Neural cell (in vitro differentiated cells): Measurements from ENCODE around the gene COX6B2. TPM values are rescaled to one million over a fixed set of nuclear protein-coding genes. Genes with fewer than 3 reads are reported as not detected.
"Not testable (repeated sequence)": the region's sequence is repeated elsewhere in the genome, so short reads cannot be mapped to it uniquely, and the experiment has no call there.

Experiments
- H2AFZ ChIP-seq: fragments of 200-600, 300-800 bp; sonication (generic), shearing (Covaris generic); 2 replicates; pipeline ENCODE4 v1.6.0; 2014; ENCODE audit warnings: low read depth, mild to moderate bottlenecking, antibody characterized with exemption, low read length, moderate library complexity
- H3F3A ChIP-seq: fragments of 200-600 bp; shearing (Covaris generic); 2 replicates; pipeline ENCODE4 v1.6.1; 2016; ENCODE audit warnings: mild to moderate bottlenecking, moderate library complexity, mixed read lengths, antibody characterized with exemption, low read length; ENCODE audit not compliant: insufficient read depth, poor library complexity, severe bottlenecking
- H3K27ac ChIP-seq: fragments of 200-600, 300-800 bp; sonication (generic), shearing (Covaris generic); 2 replicates; pipeline ENCODE4 v1.5.1; 2014; ENCODE audit warnings: mild to moderate bottlenecking, low read length, moderate library complexity
- H3K27me3 ChIP-seq: fragments of 300-800, 200-600 bp; sonication (generic), shearing (Covaris generic); 2 replicates; pipeline ENCODE4 v1.6.0; 2014; ENCODE audit warnings: mild to moderate bottlenecking, low read depth, low read length, moderate library complexity; ENCODE audit not compliant: insufficient read depth
- H3K36me3 ChIP-seq: fragments of 300-800, 200-600 bp; sonication (generic), shearing (Covaris generic); 2 replicates; pipeline ENCODE4 v1.5.1; 2014; ENCODE audit warnings: mild to moderate bottlenecking, antibody characterized with exemption, low read length, moderate library complexity; ENCODE audit not compliant: insufficient read depth
- H3K4me2 ChIP-seq: fragments of 300-800, 200-600 bp; sonication (generic), shearing (Covaris generic); 2 replicates; pipeline ENCODE4 v1.6.0; 2014; ENCODE audit warnings: mild to moderate bottlenecking, low read length
- H3K4me3 ChIP-seq: fragments of 300-800, 200-600 bp; sonication (generic), shearing (Covaris generic); 2 replicates; pipeline ENCODE4 v1.5.1; 2014; ENCODE audit warnings: mild to moderate bottlenecking, low read length, moderate library complexity
- H3K79me2 ChIP-seq: fragments of 200-600 bp; shearing (Covaris generic); replicated peaks from 2 replicates; pipeline ENCODE4 v1.6.0; 2014; ENCODE audit warnings: mild to moderate bottlenecking, low read length, moderate library complexity; ENCODE audit not compliant: insufficient read depth
- H3K9ac ChIP-seq: fragments of 300-800, 200-600 bp; sonication (generic), shearing (Covaris generic); 2 replicates; pipeline ENCODE4 v1.6.1; 2016; ENCODE audit warnings: mild to moderate bottlenecking, low read length, mixed read lengths
- H3K9me2 ChIP-seq: fragments of 200-600 bp; shearing (Covaris generic); 2 replicates; pipeline ENCODE4 v1.6.1; 2016; ENCODE audit warnings: mild to moderate bottlenecking, low read length, mixed read lengths; ENCODE audit not compliant: insufficient read depth
- H3K9me3 ChIP-seq: fragments of 200-600, 300-800 bp; sonication (generic), shearing (Covaris generic); 2 replicates; pipeline ENCODE4 v1.6.1; 2016; ENCODE audit warnings: mild to moderate bottlenecking, mixed run types, low read length, moderate library complexity, mixed read lengths
- H4K20me1 ChIP-seq: fragments of 200-600 bp; shearing (Covaris generic); 2 replicates; pipeline ENCODE4 v1.6.1; 2016; ENCODE audit warnings: mild to moderate bottlenecking, mixed run types; ENCODE audit not compliant: insufficient read depth
- CTCF ChIP-seq: fragments of 450-650 bp; IDR thresholded peaks from 2 replicates; pipeline ENCODE4 v1.5.1; 2014; ENCODE audit warnings: antibody characterized with exemption, mild to moderate bottlenecking, moderate library complexity; ENCODE audit not compliant: poor library complexity, severe bottlenecking
- EP300 ChIP-seq: fragments of 450-650 bp; conservative IDR thresholded peaks from 2 replicates; pipeline ENCODE4 v1.6.1; 2014; ENCODE audit warnings: antibody characterized with exemption, mild to moderate bottlenecking, moderate library complexity; ENCODE audit not compliant: poor library complexity, severe bottlenecking
- EZH2 ChIP-seq: fragments of 200-600, 300-800 bp; shearing (Covaris generic), sonication (generic); IDR thresholded peaks from 2 replicates; pipeline ENCODE4 v1.6.1; 2014; ENCODE audit warnings: antibody characterized with exemption, low read length, borderline replicate concordance, mild to moderate bottlenecking; ENCODE audit not compliant: insufficient read depth, poor library complexity, severe bottlenecking
- MXI1 ChIP-seq: fragments of 450-650 bp; conservative IDR thresholded peaks from 2 replicates; pipeline ENCODE4 v1.6.1; 2014; ENCODE audit warnings: antibody characterized with exemption, mild to moderate bottlenecking; ENCODE audit not compliant: poor library complexity, severe bottlenecking
- POLR2AphosphoS5 ChIP-seq: IDR thresholded peaks from 2 replicates; pipeline ENCODE4 v1.6.1; 2012
- RAD21 ChIP-seq: fragments of 450-650 bp; conservative IDR thresholded peaks from 2 replicates; pipeline ENCODE4 v1.6.1; 2014; ENCODE audit warnings: antibody characterized with exemption, mild to moderate bottlenecking, moderate library complexity
- REST ChIP-seq: IDR thresholded peaks from 2 replicates; pipeline ENCODE4 v1.6.1; 2012; ENCODE audit warnings: borderline replicate concordance
- SMC3 ChIP-seq: fragments of 450-650 bp; conservative IDR thresholded peaks from 2 replicates; pipeline ENCODE4 v1.6.1; 2014; ENCODE audit warnings: antibody characterized with exemption, mild to moderate bottlenecking, moderate library complexity; ENCODE audit not compliant: poor library complexity
- TAF1 ChIP-seq: IDR thresholded peaks from 2 replicates; pipeline ENCODE4 v1.6.1; 2012; ENCODE audit warnings: low read depth
- polyA plus RNA-seq: library from polyadenylated mRNA; depleted of rRNA; stranded (reverse); fragments of >200 nt; gene quantifications from 2 replicates; pipeline ENCODE4 v1.2.3, GENCODE V29; 2014

COX6B2 gene
- polyA plus RNA-seq, 1 donor from 2014 or later = 0.17 TPM

- Histone ChIP-seq H4K20me1 (no peaks in the 10 kb centered on the region), H2AFZ (no peak overlapping the region), H3K9me3 (no peaks in the 10 kb centered on the region), H3K9me2 (no peaks in the 10 kb centered on the region), H3K4me3 (no peak overlapping the region), H3K79me2 (peaks cover 10% of the 10 kb centered on the region), H3K9ac (no peak overlapping the region), H3K4me2 (no peak overlapping the region), H3K36me3 (no peaks in the 10 kb centered on the region), H3K27me3 (no peaks in the 10 kb centered on the region), H3F3A (no peaks in the 10 kb centered on the region), H3K27ac (no peak overlapping the region)
- TF ChIP-seq RAD21 = no peak
- TF ChIP-seq TAF1 = no peak
- TF ChIP-seq REST = no peak
- TF ChIP-seq CTCF = no peak
- no peak for TF ChIP-seq MXI1
- no peak for TF ChIP-seq POLR2AphosphoS5
- no peak for TF ChIP-seq EZH2
- no peak for TF ChIP-seq EP300
- no peak for TF ChIP-seq SMC3
Observed at GRCh38 chr19:55336101-55336500, 18.4 kb downstream of the COX6B2 start.

- H4K20me1 ChIP-seq = no peaks in the 10 kb centered on the region
- H3K27ac ChIP-seq = no peak overlapping the region
- no peak for TF ChIP-seq RAD21
- no peak for TF ChIP-seq REST
- no peak for TF ChIP-seq EP300
- TF ChIP-seq POLR2AphosphoS5 = no peak
- no peak for TF ChIP-seq TAF1
- no peak for TF ChIP-seq SMC3
- no peak for TF ChIP-seq EZH2
- TF ChIP-seq MXI1 = no peak
- TF ChIP-seq CTCF = no peak
- H2AFZ ChIP-seq = no peak overlapping the region
- no peaks in the 10 kb centered on the region for H3K9me2 ChIP-seq
- H3K79me2 ChIP-seq = no peaks in the 10 kb centered on the region
- H3K36me3 ChIP-seq = no peaks in the 10 kb centered on the region
- H3K9ac ChIP-seq = no peak overlapping the region
- no peaks in the 10 kb centered on the region for H3K27me3 ChIP-seq
- no peaks in the 10 kb centered on the region for H3F3A ChIP-seq
- no peak overlapping the region for H3K4me2 ChIP-seq
- H3K9me3 ChIP-seq = no peaks in the 10 kb centered on the region
- no peak overlapping the region for H3K4me3 ChIP-seq
Observed at GRCh38 chr19:55333870-55334269, 20.6 kb downstream of the COX6B2 start.

GRCh38 chr19:55329791-55330190 lies 24.7 kb downstream of the COX6B2 start:
- H3K4me2 ChIP-seq, H3K9me2 ChIP-seq, H2AFZ ChIP-seq, H3K4me3 ChIP-seq, H4K20me1 ChIP-seq, H3K36me3 ChIP-seq, H3K27me3 ChIP-seq, H3F3A ChIP-seq, H3K9me3 ChIP-seq, H3K27ac ChIP-seq, H3K9ac ChIP-seq, H3K79me2 ChIP-seq: not testable (repeated sequence)
